Activated CD8-positive, alpha-beta memory T cell treated with anti-CD3 and anti-CD28 coated beads, Interleukin-2, amount 50 U/mL, for 1 hour (primary cell): ENCODE results near the gene RBM3.
"Not testable (repeated sequence)": the region's sequence is repeated elsewhere in the genome, so short reads cannot be mapped to it uniquely, and the experiment has no call there.

Experiments
- DNase-seq: peaks from one replicate; pipeline ENCODE4 v3.0.0-alpha.2; 2020; ENCODE audit errors: extremely low read depth

RBM3 gene

GRCh38 chrX:48574270-48575266, at the start of gene RBM3:
RBM3 (plus strand) TSS chrX:48574484; CDS start chrX:48575181, 697 bp downstream.
- DNase-seq: peak; percentile 86

DNA sequence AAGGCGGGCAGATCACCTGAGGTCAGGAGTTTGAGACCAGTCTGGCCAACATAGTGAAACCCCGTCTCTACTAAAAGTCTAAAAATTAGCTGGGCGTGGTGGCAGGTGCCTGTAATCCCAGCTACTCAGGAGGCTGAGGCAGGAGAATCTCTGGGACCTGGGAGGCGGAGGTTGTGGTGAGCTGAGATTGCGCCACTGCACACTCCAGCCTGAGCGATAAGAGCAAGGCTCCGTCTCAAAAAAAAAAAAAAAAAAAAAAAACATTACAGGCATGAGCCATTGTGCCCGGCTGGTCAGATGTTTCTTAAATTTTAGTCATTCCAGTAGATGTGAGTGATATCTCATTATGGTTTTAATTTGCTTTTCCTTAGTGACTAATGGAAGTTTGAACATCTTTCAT, 48.4 kb upstream of the RBM3 start:
- not testable (repeated sequence) for DNase-seq

DNA sequence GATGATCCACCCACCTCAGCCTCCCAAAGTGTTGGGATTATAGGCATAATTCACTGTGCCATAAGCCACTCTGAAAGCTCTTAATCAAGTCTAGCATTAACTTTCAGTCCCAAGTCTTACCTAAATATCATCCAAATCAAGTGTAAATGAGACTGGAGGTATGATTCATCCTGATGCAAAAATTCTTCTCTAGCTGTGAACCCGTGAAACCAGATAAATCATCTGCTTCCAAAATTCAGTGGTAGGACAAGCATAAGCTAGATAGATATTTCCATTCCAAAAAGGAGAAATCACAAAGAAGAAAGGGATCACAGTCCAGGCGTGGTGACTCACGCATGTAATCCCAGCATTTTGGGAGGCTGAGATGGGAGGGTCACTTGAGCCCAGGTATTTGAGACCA, 43.5 kb upstream of the RBM3 start:
- no peak for DNase-seq

DNA sequence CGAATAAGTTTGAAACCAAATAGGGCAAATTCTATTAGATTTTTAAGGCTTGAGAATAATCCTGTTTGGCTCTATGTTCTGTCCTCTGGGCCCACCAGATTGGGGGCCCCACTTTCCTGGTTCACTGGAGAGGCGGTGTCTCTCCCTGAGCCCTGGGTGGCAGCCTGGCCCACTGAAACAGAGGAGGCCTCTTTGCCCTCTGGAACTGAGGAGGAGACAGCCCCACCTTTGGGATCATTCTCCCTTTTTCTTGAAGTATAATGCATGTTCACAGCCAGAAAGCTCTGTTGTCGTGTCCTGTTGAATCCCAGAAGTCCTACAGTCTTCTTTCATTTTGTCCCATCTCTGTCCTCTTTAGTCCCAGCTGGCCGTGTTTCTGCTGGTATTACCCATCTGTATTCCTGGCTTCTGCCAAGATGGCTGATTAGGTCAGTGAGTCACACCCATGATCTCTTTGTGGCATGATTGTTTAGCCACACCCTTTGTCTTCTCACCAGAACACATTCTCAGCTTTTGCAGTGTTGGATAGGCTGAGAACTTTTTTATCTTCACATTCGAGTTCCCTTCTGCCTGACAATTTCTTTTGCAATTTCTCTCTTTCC, 42.8 kb upstream of the RBM3 start:
- no peak for DNase-seq

DNA sequence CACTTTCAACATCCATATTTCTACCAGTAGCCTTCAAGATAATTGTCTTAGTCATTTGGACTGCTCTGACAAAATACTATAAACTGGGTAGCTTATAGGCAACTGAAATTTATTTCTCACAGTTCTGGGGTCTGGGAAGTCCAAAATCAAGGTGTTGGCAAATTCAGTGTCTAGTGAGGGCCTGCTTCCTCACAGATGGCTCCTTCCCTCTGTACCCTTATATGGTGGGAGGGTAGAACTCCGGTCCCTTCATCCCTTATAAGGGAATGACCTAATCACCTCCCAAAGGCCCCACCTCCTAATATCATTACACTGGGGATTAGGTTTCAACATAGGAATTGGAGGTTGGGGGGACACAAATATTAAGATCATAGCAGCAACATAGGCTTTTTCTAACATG, 42.1 kb upstream of the RBM3 start:
- no peak for DNase-seq

DNA sequence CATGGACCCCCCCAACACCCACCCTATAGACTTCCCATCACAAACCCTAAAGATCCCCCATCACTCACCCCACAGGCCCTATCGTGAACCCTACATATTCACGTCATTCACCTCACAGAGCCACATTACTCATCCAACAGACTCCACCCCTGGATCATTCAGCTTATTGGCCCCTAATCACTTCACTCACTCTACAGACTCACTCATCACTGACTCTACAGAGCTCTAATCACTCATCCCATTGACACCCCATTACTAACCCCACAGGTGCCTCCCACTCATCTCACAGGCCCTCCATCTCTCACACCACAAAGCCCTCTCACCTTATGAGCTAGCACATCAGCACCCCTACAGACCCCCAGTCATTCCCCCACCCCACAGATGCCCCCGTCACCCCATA, 41.1 kb upstream of the RBM3 start:
- DNase-seq: no peak

- no peak for DNase-seq
These were observed 35.5 kb upstream of the RBM3 start for GRCh38 chrX:48538641-48539344.

- peak; percentile 92 for DNase-seq
These were observed 34.8 kb upstream of the RBM3 start, which contains the start of gene TBC1D25 for GRCh38 chrX:48539345-48540027. TBC1D25 (plus strand) TSS chrX:48539714; CDS start chrX:48539798, 84 bp downstream.

DNA sequence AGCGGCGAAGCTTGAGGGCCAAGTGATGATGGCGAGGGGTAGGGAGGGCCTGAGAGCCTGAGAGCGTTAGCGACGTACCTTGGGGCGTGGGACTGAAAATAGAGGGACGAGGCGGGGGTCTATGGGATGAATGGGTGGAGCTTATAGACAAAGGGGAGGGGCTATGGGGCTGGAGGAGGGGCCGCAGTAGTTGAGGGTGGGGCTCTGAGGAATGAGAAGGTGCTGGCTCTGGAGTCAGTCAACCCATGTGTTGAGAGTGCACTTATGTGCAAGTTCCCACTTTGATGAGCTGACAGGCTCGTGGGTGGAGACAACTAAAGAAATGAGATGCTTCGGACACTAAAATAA, 34.3 kb upstream of the RBM3 start:
- no peak for DNase-seq

GRCh38 chrX:48540480-48540879, 33.8 kb upstream of the RBM3 start:
- no peak for DNase-seq

DNA sequence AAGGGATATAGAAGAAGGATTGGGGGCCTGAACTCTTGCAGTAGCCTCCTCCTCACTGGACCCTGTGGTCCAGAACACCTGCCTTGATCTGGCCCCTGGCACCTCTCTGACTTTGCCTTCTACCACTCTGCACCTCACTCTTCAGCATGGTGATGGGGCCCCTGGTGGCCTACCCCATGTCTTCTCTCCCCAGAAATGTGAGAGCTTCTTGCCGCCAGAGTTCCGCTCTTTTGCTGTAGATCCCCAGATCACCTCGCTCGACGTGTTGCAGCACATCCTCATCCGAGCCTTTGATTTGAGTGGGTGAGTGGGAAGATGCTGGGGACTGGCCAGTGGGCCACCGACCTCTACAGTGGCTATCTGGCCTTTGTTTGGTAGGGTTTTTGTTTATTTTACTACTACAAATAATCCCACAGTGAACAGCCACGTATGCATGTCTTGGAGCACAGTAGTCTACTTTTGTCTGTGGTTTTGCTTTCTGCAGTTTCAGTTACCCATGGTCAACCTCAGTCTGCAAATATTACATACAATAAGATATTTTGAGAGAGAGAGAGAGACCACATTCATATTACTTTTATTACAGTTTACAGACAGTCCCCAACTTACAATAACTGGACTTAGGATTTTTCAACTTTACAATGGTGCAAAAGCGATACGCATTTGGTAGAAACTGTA, 33.0 kb upstream of the RBM3 start:
- no peak for DNase-seq

DNA sequence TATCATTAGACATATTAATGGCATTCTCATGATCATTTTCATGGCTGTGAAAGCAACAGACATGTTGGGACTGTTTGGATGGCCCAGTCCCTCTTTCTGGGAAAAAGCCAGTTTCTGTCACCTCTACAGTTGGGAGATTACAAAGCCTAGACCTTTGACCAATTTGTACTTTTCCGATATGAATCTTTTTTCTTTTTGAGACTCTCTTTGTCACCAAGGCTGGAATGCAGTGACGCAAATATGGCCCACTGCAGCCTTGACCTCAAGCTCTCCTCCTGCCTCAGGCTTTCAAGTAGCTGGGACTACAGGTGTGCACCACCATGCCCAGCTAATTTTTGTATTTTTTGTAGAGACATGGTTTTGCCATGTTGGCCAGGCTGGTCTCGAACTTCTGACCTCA, 25.4 kb upstream of the RBM3 start:
- DNase-seq: no peak

- not testable (repeated sequence) for DNase-seq
These were observed 18.5 kb upstream of the RBM3 start for GRCh38 chrX:48555731-48556325.

GRCh38 chrX:48558271-48558670, 16.0 kb upstream of the RBM3 start:
- no peak for DNase-seq

- DNase-seq: no peak
These were observed 14.6 kb upstream of the RBM3 start for GRCh38 chrX:48559636-48560035.

- no peak for DNase-seq
These were observed 14.2 kb upstream of the RBM3 start for GRCh38 chrX:48560056-48560455.

DNA sequence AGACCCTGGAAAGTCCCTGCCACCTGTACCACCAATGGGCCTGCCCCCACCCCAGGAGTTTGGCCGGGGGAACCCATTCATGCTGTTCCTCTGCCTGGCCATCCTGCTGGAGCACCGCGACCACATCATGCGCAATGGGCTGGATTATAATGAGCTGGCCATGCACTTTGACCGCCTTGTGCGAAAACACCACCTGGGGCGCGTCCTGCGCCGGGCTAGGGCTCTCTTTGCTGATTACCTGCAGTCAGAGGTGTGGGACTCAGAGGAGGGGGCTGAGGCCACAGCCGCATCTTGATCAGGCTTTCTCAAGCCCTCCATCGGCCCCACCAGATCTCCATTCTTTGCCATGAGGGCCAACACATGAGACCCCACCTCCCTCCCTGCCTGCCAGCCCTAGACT, 13.6 kb upstream of the RBM3 start:
- no peak for DNase-seq

DNA sequence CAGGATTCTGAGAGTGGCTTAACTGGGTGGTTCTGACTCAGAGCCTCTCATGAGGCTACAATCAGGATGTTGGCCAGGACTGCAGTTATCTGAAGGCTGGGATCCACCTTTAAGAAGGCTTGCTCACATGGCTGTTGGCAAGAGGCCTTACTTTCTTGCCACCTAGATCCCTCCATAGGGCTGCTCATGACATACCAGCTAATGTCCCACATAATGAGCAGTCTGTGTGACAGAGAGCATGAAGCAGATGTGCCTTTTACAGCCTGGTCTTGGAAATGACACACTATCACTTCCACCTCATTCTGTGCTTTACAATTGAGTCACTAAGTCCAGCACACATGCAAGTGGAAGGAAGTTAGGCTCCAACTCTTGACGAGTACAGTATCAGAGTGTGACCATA, 4.3 kb upstream of the RBM3 start:
- no peak for DNase-seq

DNA sequence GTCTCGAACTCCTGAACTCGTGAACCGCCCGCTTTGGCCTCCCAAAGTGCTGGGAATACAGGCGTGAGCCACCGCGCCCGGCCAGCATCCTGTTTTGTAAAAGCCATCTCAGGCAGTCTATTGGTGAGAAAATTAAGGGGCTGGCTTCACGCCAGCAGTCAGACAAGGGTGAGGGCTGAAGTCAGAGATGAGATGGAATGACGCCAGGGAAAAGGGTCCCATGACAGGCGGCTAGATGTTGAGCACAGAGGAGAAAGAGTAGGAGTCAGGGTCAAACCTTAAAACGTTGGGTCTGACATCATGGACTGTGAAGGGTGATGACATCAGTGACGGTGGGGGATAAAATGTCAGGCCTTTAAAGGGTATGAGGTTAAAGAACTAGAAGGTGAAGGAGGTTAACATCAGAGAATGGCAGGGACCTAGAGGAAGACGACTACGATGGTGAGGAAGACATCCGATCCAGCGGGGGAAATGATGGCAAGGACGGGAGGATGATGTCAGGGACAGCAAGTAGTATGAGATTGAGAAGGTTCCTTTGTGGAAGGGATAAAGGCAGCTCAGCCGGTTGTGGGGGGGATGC, 504 bp upstream of the RBM3 start:
- peak; percentile 3 for DNase-seq

GRCh38 chrX:48575642-48576041, 1.4 kb downstream of the RBM3 start:
- no peak for DNase-seq

GRCh38 chrX:48576108-48576507, 1.8 kb downstream of the RBM3 start:
- no peak for DNase-seq
